Activated naive CD8-positive, alpha-beta T cell treated with anti-CD3 and anti-CD28 coated beads, Interleukin-2, amount 10 ng/mL, durations not matched to agents 7 days and 5 days (primary cell): ENCODE data around the gene HDAC7. TPM values are rescaled to one million over a fixed set of nuclear protein-coding genes. Genes with fewer than 3 reads are reported as not detected.

Source experiments
- ATAC-seq: fragments of 150-1000 bp; cut with Tn5 transposase; one replicate; pipeline ENCODE4 v1.10.0; 2021; ENCODE audit warnings: low read depth, moderate library complexity
- POLR2A ChIA-PET: fragments of 350-600 bp; sonication (Branson Sonifier 250); formaldehyde crosslinking; loops from one replicate; lab custom pipeline; 2021; ENCODE audit warnings: antibody characterized with exemption; lab: Charles Lee
- DNase-seq: peaks from one replicate; pipeline ENCODE4 v3.0.0; 2021
- H3K27ac Mint-ChIP-seq: one replicate; pipeline ENCODE4 v1.8.0; 2022; ENCODE audit warnings: mild to moderate bottlenecking, mixed read lengths
- H3K27me3 Mint-ChIP-seq: one replicate; pipeline ENCODE4 v1.8.0; 2022; ENCODE audit warnings: mild to moderate bottlenecking, moderate library complexity, mixed read lengths
- H3K36me3 Mint-ChIP-seq: one replicate; pipeline ENCODE4 v1.8.0; 2021; ENCODE audit warnings: mild to moderate bottlenecking, mixed read lengths
- H3K4me1 Mint-ChIP-seq: one replicate; pipeline ENCODE4 v1.8.0; 2021; ENCODE audit warnings: mixed read lengths
- H3K4me3 Mint-ChIP-seq: one replicate; pipeline ENCODE4 v1.8.0; 2022; ENCODE audit warnings: mild to moderate bottlenecking, moderate library complexity, mixed read lengths
- H3K9me3 Mint-ChIP-seq: one replicate; pipeline ENCODE4 v1.8.0; 2021; ENCODE audit warnings: mixed read lengths
- total RNA-seq, 2 experiments: library from RNA; stranded (reverse); gene quantifications; one replicate each; pipeline ENCODE4 v1.2.3, GENCODE V29; 2021

The HDAC7 gene
- total RNA-seq, 2 experiments from 2014 or later: 200 to 215 TPM

- H3K4me3 Mint-ChIP-seq: no peak overlapping the region
- ATAC-seq (no peak), DNase-seq (no peak)
- POLR2A ChIA-PET: no interaction called here
- H3K9me3 Mint-ChIP-seq: no peaks in the 10 kb centered on the region
- no peaks in the 10 kb centered on the region for H3K36me3 Mint-ChIP-seq
- H3K27ac Mint-ChIP-seq: no peak overlapping the region
- peaks cover 18% of the 10 kb centered on the region for H3K4me1 Mint-ChIP-seq
- H3K27me3 Mint-ChIP-seq: no peaks in the 10 kb centered on the region
Measured at GRCh38 chr12:47751561-47751960, 68.1 kb downstream of the HDAC7 start.

- H3K27me3 Mint-ChIP-seq: peaks cover 2% of the 10 kb centered on the region
- no peak for DNase-seq
- H3K9me3 Mint-ChIP-seq: no peaks in the 10 kb centered on the region
- H3K4me1 Mint-ChIP-seq: peaks cover 14% of the 10 kb centered on the region
- no peaks in the 10 kb centered on the region for H3K36me3 Mint-ChIP-seq
- POLR2A ChIA-PET: no interaction called here
- H3K27ac Mint-ChIP-seq: no peak overlapping the region
- no peak for ATAC-seq
- no peak overlapping the region for H3K4me3 Mint-ChIP-seq
Measured at GRCh38 chr12:47750916-47751470, 68.7 kb downstream of the HDAC7 start.

GRCh38 chr12:47750229-47750798, 69.4 kb downstream of the HDAC7 start:
- H3K27ac Mint-ChIP-seq: no peak overlapping the region
- no peaks in the 10 kb centered on the region for H3K36me3 Mint-ChIP-seq
- no peak overlapping the region for H3K4me3 Mint-ChIP-seq
- no peak for DNase-seq
- H3K9me3 Mint-ChIP-seq: no peaks in the 10 kb centered on the region
- POLR2A ChIA-PET: no interaction called here
- H3K27me3 Mint-ChIP-seq: peaks cover 2% of the 10 kb centered on the region
- ATAC-seq: no peak
- H3K4me1 Mint-ChIP-seq: peaks cover 8% of the 10 kb centered on the region

GRCh38 chr12:47748899-47749298, 70.8 kb downstream of the HDAC7 start:
- DNase-seq (no peak), ATAC-seq (no peak)
- Mint-ChIP-seq H3K4me1 (peaks cover 2% of the 10 kb centered on the region), H3K27ac (no peak overlapping the region), H3K27me3 (peaks cover 9% of the 10 kb centered on the region), H3K4me3 (no peak overlapping the region), H3K9me3 (no peaks in the 10 kb centered on the region), H3K36me3 (no peaks in the 10 kb centered on the region)
- POLR2A ChIA-PET: no interaction called here

- POLR2A ChIA-PET: no interaction called here
- no peaks in the 10 kb centered on the region for H3K36me3 Mint-ChIP-seq
- peaks cover 12% of the 10 kb centered on the region for H3K27me3 Mint-ChIP-seq
- H3K9me3 Mint-ChIP-seq: no peaks in the 10 kb centered on the region
- peaks cover 2% of the 10 kb centered on the region for H3K4me1 Mint-ChIP-seq
- DNase-seq (no peak), ATAC-seq (no peak)
- H3K27ac Mint-ChIP-seq: no peak overlapping the region
- H3K4me3 Mint-ChIP-seq: no peak overlapping the region
Measured at GRCh38 chr12:47748507-47748828, 71.2 kb downstream of the HDAC7 start.

- Mint-ChIP-seq H3K4me1 (no peaks in the 10 kb centered on the region), H3K27ac (no peak overlapping the region), H3K9me3 (no peaks in the 10 kb centered on the region), H3K27me3 (peaks cover 14% of the 10 kb centered on the region), H3K4me3 (no peak overlapping the region), H3K36me3 (no peaks in the 10 kb centered on the region)
- ATAC-seq: no peak
- no peak for DNase-seq
- POLR2A ChIA-PET: no interaction called here
Measured at GRCh38 chr12:47747596-47748506, 71.9 kb downstream of the HDAC7 start.

GRCh38 chr12:47747126-47747525, 72.6 kb downstream of the HDAC7 start:
- H3K4me3 Mint-ChIP-seq: no peak overlapping the region
- POLR2A ChIA-PET: no interaction called here
- H3K27me3 Mint-ChIP-seq: peaks cover 14% of the 10 kb centered on the region
- H3K9me3 Mint-ChIP-seq: no peaks in the 10 kb centered on the region
- H3K27ac Mint-ChIP-seq: no peak overlapping the region
- no peaks in the 10 kb centered on the region for H3K36me3 Mint-ChIP-seq
- no peak for DNase-seq
- ATAC-seq: no peak
- peaks cover 4% of the 10 kb centered on the region for H3K4me1 Mint-ChIP-seq

- ATAC-seq (no peak), DNase-seq (no peak)
- Mint-ChIP-seq H3K4me1 (peaks cover 6% of the 10 kb centered on the region), H3K9me3 (no peaks in the 10 kb centered on the region), H3K4me3 (no peak overlapping the region), H3K27me3 (peaks cover 14% of the 10 kb centered on the region), H3K36me3 (no peaks in the 10 kb centered on the region), H3K27ac (no peak overlapping the region)
- POLR2A ChIA-PET: no interaction called here
Measured at GRCh38 chr12:47746523-47746922, 73.2 kb downstream of the HDAC7 start.

GRCh38 chr12:47746073-47746472, 73.6 kb downstream of the HDAC7 start:
- Mint-ChIP-seq H3K27ac (no peak overlapping the region), H3K4me3 (no peak overlapping the region), H3K9me3 (no peaks in the 10 kb centered on the region), H3K36me3 (no peaks in the 10 kb centered on the region), H3K27me3 (peaks cover 14% of the 10 kb centered on the region), H3K4me1 (peaks cover 10% of the 10 kb centered on the region)
- ATAC-seq (no peak), DNase-seq (no peak)
- POLR2A ChIA-PET: no interaction called here

- POLR2A ChIA-PET: interaction anchor here (0.7 to 4.8 kb wide), 2 partner anchors 21 to 68 kb away, joined by 3 to 37 read pairs; no protein-coding TSS in a partner anchor
- no peak for ATAC-seq
- DNase-seq: no peak
- no peak overlapping the region for H3K27ac Mint-ChIP-seq
- H3K36me3 Mint-ChIP-seq: no peaks in the 10 kb centered on the region
- peaks cover 14% of the 10 kb centered on the region for H3K27me3 Mint-ChIP-seq
- peaks cover 10% of the 10 kb centered on the region for H3K4me1 Mint-ChIP-seq
- no peaks in the 10 kb centered on the region for H3K9me3 Mint-ChIP-seq
- no peak overlapping the region for H3K4me3 Mint-ChIP-seq
Measured at GRCh38 chr12:47745485-47746041, 74.1 kb downstream of the HDAC7 start.

GRCh38 chr12:47744778-47745436, 74.8 kb downstream of the HDAC7 start:
- POLR2A ChIA-PET: interaction anchor here (0.6 to 4.8 kb wide), 5 partner anchors 22 to 92 kb away, joined by 3 to 37 read pairs (median 4); no protein-coding TSS in a partner anchor
- peaks cover 10% of the 10 kb centered on the region for H3K4me1 Mint-ChIP-seq
- peaks cover 14% of the 10 kb centered on the region for H3K27me3 Mint-ChIP-seq
- no peaks in the 10 kb centered on the region for H3K9me3 Mint-ChIP-seq
- no peak overlapping the region for H3K27ac Mint-ChIP-seq
- ATAC-seq (no peak), DNase-seq (no peak)
- H3K4me3 Mint-ChIP-seq: no peak overlapping the region
- H3K36me3 Mint-ChIP-seq: no peaks in the 10 kb centered on the region

GRCh38 chr12:47744005-47744651, 75.6 kb downstream of the HDAC7 start:
- H3K9me3 Mint-ChIP-seq: no peaks in the 10 kb centered on the region
- H3K36me3 Mint-ChIP-seq: no peaks in the 10 kb centered on the region
- ATAC-seq (peak; percentile 28), DNase-seq (peak; percentile 67)
- peaks cover 14% of the 10 kb centered on the region for H3K27me3 Mint-ChIP-seq
- H3K27ac Mint-ChIP-seq: no peak overlapping the region
- POLR2A ChIA-PET: interaction anchor here (0.6 to 4.8 kb wide), 5 partner anchors 22 to 93 kb away, joined by 3 to 37 read pairs (median 4); partner anchors contain the start of gene SLC48A1
- peaks cover 16% of the 10 kb centered on the region for H3K4me1 Mint-ChIP-seq
- no peak overlapping the region for H3K4me3 Mint-ChIP-seq
